ENCODE measurements around the gene MLIP.
"Not testable (repeated sequence)": the region's sequence is repeated elsewhere in the genome, so short reads cannot be mapped to it uniquely, and the experiment has no call there.

The MLIP gene

DNA sequence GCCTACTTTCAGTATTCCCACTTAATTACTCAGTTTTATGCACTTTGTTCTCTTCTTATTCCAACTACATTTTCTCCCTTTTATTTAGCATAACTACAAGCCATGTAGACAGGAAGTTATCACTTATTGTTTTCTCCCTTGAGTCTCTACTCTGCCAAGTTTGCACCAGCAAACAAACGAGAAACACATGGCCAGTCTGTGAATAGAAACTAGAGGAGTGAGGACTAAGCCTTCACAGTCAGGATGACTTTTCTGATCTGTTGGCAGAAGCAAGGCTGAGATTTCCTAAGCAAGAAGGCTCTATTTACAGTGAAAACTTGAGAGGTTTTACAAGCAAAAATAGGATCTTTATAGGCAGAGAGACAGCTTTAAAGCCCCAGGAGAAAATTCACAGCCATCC, 127.2 kb downstream of the MLIP start:
- DNase-seq: no peak

DNA sequence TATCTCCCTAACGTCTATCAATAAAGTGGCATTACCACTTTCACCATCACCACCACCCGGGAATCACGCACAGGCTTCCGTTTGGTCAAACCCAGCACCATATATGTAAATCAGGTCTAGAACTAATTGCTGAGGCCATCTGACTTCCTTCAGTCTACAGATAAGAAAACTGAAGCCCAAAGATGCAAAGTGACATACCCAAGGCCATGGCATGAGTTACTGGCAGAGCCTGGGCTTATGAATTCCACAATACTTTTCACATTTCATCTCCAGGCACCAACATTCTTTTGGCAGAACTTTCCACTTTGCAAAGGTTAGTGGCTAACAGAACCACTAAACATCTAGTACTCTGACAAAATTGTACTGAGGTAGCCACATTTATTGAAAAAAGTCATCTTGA, 132.5 kb downstream of the MLIP start:
- DNase-seq: no peak

DNA sequence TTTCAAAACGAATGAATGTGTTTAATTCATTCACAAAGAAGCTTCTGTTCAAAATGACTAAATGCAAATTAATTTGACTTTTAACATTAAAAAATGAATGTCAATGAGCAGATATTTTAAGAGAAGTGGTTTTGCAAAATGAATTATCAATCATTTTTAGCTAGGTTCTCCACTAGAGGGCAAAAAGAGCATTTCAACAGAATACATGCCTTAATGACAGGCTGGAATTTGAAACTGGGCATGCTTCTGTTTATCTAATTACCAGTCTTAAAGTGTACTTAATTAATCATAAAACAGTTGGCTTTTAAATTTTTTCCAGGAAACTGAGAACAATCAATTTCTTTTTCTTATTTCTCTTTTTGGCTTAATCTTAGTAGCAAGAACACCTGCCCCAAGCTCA, 133.2 kb downstream of the MLIP start:
- no peak for DNase-seq

DNA sequence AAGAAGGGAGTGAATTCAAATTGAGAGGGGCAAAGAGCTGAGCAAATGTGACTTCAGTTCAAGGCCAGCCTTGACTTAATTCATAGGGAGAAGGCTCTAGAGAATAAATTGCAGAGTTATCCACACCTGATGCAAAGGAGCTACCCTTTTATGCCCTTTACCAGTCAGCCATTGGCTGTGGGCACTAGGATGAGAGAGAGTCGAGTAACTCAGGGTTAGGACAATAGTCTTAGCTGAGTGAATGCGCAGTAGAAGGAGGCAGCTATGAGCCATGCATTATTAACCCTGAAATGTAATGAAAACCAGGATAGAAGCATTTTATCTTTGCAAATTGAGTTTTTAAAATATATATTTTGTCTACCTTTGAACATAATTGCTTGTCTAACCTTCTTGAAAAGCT, 134.0 kb downstream of the MLIP start:
- no peak for DNase-seq

DNA sequence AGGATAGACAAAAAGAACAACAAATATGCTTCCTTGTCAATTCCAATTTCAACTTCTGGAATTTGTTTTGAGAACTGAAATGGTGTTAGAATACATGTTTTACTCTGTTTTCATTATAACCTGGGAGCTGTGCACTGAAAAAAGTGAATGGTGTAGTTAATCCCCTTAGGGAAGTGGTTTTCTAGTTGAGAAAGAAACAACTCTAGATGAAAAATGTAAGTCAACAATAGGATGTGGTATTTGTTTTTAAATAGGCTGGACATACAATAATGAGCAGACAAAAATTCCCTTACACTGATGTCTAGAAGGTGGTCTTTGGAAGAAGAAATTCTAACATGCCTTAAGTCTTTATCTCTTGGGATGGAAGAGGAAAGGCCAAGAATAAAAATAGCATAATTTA, 137.1 kb downstream of the MLIP start:
- no peak for DNase-seq

DNA sequence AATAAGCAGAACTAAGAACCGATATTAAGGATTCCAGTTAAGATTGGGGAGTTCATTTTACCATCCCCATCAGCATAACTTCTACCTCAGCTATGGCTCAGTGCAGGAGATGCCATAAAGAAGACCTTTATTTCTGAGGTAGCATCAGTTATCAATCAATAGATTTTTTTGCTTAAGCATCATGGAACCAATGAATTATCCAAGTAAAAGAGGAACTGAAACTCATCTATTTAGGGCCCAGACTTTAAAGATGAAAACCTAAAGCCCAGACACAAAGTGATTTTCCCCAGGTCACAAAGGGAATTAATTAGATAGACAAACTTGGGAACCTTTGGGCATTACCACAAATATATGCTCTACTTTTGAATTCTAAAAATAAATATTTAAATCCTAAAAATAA, 137.8 kb downstream of the MLIP start:
- DNase-seq: no peak

DNA sequence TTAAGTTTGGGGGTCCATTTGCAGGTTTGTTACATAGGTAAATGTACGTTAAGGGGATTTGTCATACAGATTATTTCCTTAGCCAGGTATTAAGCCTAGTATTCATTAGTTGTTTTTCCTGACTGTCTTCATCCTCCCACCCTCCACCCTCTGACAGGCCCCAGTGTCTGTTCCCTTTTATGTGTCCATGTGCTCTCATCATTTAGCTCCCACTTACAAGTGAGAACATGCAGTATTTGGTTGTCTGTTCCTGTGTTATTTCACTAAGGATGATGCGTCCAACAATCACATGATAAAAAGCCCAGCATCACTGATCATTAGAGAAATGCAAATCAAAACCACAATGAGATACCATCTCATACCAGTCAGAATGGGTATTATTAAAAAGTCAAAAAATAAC, 138.6 kb downstream of the MLIP start:
- DNase-seq: not testable (repeated sequence)

DNA sequence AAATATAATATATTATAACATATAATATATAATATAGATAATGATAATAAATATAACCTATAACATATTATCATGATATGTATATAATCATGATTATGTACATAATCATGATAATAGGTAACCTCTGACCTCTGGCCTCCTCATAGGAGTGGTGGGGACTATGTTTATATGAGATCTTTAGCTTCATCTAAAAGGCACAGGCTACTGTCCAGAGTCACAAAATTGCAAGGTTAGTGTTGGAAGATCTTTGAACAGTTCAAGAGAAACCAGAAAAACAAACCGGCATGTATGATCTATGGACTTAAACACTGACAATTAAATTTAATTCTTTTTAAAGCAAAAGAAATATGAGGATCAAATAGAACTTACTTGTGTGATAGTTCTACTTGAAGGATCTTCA, 141.3 kb downstream of the MLIP start:
- no peak for DNase-seq

DNA sequence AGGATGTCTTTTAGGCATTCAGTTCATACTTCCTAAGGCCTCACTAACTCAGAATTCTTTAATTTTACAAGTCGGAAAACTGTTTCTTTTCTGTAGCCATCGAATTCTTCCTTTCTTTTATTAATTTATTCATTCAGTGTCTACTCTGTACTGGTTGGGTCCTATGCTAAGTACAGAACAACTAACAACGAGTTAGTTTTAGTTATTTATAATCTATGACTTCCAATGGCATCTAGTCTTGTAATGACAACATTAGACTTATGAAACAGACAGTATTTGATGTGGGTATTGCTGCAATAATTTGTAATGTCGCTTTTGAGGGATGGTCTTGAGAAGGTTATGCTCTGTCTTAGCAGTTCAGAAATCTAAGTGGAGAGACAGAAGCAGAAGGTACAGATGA, 141.7 kb downstream of the MLIP start:
- no peak for DNase-seq

DNA sequence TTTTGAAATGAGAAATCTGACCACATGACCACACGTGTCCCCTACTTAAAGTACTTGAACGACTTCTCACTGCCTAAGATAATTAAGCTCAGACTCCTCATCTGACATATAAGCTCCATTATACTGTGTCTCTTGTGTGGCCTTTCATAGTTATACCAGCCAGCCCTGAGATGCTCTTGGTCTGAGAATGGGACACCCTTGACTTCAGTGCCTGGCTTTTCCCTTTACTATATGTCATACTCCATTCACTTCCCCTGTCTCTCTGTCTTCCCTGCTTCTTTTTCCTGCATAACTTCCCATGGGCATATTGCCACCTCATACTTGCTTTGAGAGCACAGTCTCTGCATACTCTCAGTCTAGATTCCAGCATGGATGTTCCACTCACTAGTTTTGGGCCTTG, 143.6 kb downstream of the MLIP start:
- DNase-seq: no peak

DNA sequence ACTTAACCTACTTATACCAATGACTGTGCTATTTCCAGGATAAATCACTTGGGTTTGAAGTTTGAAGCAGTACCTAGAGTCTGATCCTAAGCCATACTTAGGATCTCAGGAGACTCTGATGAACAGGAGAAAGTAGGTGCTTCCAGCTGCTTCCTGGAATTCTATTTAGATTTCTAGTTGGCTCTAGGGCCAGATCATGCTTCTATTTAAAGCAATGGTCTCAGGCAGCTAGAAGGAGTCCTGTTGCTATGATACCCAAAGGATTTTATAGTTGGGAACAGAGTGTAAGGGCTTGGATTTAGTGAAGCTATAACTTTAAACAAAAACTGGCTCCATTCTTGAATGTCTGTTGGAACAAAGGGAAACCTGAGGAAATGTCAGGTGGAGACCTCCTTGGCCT, 144.6 kb downstream of the MLIP start:
- DNase-seq: no peak

DNA sequence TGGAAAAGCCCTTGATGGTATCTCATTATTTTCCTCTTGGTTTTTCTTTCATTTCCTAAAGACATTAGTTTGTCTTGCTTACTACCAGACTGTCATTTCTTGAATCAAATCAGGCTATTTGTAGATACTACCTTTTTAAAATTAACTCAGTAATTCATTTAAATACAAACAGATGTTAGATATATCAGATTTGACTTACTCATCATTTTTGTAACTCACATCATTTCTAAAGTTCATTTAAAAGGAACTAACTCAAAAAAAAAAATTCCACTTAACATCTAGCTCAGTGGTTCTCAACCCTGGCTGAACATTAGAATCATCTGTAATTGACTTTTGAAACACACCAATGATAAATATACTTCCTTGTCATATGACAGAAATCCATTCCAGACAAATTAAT, 148.8 kb downstream of the MLIP start:
- DNase-seq: no peak

DNA sequence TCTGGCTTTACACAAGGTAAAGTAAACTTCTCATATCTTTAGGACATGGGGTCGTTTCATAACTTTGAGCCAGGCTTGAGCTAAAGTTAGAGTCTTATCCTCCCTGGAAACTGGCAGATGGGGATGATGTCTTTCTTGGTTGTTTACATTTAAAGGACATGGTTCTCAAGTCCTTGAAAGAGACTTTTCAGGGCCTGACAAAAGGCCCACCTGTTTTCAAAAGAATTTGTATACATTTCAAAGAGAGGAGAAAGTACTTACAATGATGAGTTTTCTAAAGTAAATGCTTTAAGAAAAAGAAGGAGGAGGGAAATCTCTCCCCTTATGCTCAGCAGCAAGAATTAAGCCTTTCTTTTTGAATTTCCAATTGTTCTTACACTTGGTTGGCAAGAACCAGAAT, 151.3 kb downstream of the MLIP start:
- DNase-seq: no peak

DNA sequence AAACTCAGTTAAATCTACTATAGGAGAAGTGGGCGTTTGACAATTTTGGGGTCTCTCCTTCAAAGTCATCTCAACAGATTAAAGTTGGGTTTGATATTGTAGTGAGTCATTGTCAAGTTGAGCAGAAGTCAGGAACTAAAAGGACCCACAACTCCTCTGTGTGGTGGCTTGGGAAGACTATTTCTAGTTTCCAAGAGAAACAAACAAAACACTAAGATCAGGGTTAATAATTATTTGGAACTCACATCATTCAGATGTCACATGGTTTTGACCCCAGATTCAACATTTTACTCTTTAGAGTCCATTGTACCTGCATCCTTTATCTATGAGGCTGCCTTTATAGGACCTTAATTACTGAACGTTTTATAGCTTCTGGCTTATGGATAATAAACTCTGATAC, 151.7 kb downstream of the MLIP start:
- no peak for DNase-seq

DNA sequence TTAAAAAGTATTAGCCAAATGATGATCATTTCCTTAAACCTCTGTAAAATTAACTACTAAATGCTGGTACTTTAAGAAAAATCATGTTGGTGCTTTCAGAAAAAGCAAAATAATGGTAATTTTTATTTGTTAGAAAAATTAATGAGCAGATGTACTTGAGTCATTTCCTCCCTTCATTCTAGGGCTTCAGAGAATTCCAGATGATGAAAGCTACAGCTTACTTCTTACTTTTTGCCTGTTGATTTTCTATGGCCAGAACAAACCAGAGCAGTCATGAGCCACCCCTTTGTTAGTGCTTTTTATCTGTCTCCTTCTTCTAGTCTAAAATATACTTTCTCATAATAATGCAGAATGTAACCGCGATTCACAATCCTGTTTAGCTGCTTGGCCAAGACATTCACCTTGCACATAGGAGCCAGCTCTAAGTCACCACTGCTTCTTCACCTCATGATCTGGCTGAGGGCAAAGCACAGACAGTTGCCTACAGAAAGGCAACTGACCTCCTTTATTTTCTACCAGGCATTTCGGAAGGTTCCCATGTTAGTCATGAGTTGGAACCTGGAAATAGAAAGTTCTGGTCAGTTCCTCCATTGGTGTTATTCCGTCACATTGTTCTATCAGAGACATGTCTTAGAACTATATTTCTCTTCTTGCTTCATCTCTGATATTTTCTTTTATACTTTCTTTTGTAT, 153.5 kb downstream of the MLIP start:
- DNase-seq: no peak

DNA sequence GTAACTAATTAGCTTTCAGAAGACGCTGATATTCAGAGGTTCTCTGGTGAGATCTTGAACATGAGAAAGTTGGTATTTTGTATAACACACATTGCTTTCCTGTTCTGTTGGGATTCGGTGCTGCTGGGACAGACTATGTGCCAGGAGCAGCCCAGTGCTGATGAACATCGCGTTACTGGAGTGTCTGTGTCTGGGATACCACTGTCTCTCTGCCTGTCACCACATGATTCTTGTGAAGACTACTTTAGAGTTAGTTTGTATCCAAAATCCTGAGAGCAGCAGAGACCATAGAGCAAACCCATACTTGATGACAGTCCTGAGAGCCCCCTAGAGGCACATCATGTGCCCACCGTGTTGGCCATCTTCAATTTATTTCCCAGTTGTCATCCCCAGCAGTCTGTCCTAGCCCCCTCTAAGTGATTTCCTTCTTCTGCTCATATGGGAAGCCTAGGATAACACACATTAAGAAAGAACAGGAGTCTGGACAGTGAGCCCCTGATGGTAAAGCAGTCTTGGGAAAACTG, 155.2 kb downstream of the MLIP start:
- DNase-seq: no peak

DNA sequence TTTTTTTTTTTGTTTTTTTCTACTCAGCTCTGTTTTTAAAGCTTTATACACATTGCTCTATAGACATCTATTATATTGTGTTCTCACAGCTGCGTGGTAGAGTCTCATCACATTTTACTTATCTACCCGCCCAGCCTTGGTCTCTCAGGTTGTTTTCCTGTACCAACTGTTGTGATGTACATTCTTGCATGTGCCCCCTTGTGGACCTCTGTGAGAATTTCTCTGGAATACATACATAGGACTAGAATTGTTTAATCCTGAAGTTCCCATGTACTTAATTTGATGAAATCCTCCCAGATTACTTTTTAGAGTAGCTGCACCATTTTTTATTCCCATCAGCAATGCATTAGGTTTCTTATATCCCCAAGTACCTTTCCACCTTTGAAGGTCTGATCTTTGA, 156.6 kb downstream of the MLIP start:
- DNase-seq: no peak

DNA sequence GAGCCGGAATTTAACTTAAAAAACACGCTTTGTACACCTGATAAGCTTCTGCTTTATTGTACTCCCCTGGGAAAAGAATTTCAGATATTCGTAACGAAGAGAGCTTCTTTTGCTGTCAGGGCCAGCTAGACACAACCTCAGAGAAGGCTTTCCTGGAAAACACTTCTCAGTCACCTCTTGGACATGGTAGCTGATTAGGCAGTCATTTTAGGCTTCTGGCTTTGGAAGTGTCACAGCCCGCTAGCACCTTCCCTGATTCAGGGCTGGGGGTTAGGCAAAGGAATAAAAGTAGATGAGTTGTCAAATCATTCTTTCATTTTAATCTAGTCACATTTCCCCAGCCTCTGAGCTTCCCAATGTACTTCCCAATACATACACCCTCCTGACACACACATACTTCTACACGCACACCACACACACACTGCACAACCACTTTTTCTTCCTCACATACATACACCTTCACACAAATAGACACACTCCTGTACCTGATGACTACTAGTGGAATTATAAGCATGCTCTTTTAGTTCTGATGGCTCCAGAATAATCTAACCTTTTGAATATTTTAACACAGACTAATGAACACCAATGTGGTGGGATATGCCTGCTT, 162.1 kb downstream of the MLIP start:
- DNase-seq: no peak

DNA sequence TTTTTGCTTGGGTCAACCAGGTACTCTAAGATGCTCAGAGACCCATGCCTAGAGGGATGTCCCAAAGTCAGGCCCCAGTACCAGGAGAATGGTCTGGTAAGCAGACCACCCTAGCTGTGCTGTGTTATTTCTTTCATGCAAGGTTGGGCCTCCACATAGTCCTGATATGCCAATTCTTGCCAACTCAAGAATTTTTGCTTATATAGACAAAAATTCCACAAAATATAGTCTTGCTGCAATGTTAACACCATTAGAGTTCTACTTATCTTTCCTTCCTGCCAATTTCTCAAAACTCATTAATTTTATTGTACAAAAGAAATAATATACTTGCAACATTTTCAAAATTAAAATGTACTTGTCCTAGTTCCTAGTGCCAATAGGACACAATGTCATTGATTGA, 163.1 kb downstream of the MLIP start:
- DNase-seq: no peak

DNA sequence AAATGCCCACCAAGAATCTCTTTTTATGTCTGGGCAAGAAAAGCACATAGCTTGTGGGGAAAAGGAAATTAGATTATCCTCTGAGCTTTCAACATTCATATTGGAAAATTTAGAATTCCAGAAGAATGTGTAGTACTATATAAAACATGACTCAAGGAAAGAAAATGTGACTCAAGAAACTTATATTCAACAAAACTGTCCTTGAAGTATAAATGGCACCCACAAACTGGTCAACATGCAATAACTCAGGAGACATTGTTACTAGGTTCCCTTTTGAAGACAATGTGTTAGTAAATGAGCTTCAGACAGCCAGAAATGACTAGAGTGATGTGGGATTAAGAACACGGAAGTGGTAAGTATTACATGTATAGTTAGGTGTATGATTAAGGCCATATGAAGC, 170.9 kb downstream of the MLIP start:
- no peak for DNase-seq

DNA sequence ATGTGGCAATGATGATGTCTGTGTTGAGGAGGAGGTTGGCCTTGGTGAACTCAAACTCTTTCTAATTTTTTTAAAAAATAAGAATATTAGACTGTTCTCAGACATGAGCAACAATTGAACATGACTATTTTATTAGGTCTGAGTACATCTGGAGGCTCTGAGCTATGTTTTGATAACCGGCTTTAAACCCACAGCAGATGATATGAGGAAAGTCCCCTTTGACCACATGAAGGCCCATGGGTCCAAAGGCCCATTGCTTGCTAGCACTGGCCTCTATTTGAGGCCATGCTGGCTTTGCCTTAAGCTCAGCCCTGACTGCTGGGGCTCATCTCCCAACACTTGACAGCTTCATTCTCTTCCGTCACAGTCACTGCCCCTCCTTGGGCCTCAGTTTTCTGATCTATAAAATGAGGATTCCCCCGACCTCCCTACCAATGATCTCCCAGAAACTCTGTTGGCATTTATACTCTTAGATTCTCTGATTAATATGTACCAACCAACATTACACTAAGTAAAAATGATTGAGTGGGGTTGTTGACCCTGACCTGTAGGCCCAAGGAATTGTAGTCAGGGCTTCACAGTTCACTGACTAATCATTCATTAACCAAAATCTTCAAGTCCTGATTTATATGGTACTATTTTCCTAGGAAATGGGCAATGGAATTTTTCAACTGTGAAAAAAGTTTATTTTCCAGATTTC, 173.1 kb downstream of the MLIP start:
- no peak for DNase-seq

DNA sequence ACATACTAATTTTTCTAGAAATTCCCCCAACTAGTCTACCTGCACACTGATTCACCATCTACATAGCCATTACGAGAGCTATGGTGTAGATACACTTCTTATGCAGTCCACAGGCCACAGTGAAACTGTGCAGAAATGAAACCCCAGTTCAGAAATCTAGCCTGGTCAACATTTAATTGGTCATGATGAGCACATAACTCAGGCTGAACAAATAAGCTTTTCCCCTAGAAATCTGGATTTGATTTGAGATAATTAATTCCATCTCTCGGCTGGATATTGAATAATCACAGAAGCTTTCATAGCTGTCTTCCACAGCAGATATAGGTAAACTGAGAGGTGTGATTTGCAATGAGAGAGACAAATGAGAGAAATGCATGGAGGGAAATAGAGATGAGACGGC, 174.4 kb downstream of the MLIP start:
- no peak for DNase-seq

DNA sequence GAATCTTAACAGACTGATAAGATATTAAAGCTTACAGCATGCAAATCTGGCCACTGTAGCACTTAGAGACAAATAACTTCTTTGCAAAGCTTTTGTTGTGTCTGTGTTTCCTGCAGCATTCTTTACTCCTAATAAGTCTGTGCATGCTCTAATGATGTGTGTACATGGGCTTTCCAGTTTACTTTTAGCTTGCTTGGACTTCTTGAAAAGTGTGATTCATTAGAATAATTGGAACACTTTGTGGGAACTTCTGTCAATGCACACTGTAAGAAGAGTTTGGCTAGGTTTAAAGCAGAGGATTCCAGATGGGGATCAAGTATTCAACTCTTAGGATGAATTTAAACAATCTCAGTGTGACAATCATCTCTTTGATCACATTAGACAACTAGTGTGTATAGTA, 174.9 kb downstream of the MLIP start:
- DNase-seq: no peak

DNA sequence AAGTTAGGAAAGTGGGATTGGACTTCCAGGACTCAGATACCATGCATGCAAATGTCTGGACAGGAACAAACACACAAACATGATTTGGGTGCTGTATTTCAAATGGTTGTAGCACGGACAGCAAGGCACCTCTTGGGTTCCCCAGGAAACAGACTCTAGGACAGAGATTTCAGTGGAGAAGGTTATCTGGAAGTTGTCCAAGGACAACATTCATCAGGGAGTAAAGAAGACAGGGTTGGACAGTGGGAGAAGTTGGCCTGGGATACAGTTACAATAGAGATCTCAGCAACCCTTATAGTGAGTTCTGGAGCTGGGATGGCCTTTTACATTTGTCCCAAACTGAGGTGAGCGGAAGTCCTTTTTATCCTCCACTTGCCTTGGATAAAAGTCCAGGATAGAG, 177.2 kb downstream of the MLIP start:
- DNase-seq: no peak

Measured in activated gamma-delta T cell (primary cell).